GM12865 (cell line): ENCODE results near the gene GBX1.

Experiments
- DNase-seq: peaks from one replicate; pipeline ENCODE4 v3.0.0; 2010; ENCODE audit warnings: low read depth
- H3K4me3 ChIP-seq: 2 replicates; pipeline ENCODE4 v1.5.1; 2011; ENCODE audit warnings: mild to moderate bottlenecking, low read depth, low read length, control low read depth
- CTCF ChIP-seq: IDR thresholded peaks from 2 replicates; pipeline ENCODE4 v1.5.1; 2011; ENCODE audit warnings: low read length, control low read depth, low read depth, inconsistent platforms; ENCODE audit not compliant: insufficient read depth; ENCODE audit errors: missing control alignments

Gene GBX1

DNA sequence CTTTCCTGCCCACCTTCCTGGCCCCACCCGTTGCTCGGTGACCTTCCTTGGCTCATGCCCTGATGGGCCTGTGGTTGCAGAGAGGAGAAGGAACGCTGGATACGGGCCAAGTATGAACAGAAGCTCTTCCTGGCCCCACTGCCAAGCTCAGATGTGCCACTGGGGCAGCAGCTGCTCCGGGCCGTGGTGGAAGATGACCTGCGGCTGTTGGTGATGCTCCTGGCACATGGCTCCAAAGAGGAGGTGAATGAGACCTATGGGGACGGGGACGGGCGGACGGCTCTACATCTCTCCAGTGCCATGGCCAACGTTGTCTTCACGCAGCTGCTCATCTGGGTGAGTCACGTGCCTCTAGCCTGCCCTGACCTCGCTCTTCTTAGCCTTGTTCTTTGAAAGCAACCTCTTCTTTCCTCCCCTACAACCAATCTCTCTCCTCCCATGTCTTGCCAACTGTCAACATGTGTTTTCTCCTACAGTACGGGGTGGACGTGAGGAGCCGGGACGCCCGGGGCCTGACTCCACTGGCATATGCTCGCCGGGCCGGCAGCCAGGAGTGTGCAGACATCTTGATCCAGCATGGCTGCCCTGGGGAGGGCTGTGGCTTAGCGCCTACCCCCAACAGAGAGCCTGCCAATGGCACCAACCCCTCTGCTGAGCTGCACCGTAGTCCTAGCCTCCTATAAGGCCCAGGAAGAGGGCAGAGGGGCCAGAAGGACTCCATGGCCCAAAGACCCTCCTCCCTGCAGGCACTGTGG is 24.1 kb downstream of the GBX1 start:
- TF ChIP-seq CTCF, result no peak
- H3K4me3 ChIP-seq, result no peak overlapping the region
- DNase-seq, result no peak

- no peak for TF ChIP-seq CTCF
- DNase-seq, result no peak
- H3K4me3 ChIP-seq, result no peak overlapping the region
These were observed 24.8 kb downstream of the GBX1 start for GRCh38 chr7:151142686-151143040.

GRCh38 chr7:151141855-151142685 is 25.4 kb downstream of the GBX1 start:
- H3K4me3 ChIP-seq, result no peak overlapping the region
- no peak for TF ChIP-seq CTCF
- DNase-seq, result no peak

- TF ChIP-seq CTCF, result no peak
- DNase-seq, result no peak
- H3K4me3 ChIP-seq, result no peak overlapping the region
These were observed 26.1 kb downstream of the GBX1 start for GRCh38 chr7:151141311-151141854.

- no peak overlapping the region for H3K4me3 ChIP-seq
- TF ChIP-seq CTCF, result no peak
- DNase-seq, result no peak
These were observed 26.7 kb downstream of the GBX1 start for GRCh38 chr7:151140826-151141225.

DNA sequence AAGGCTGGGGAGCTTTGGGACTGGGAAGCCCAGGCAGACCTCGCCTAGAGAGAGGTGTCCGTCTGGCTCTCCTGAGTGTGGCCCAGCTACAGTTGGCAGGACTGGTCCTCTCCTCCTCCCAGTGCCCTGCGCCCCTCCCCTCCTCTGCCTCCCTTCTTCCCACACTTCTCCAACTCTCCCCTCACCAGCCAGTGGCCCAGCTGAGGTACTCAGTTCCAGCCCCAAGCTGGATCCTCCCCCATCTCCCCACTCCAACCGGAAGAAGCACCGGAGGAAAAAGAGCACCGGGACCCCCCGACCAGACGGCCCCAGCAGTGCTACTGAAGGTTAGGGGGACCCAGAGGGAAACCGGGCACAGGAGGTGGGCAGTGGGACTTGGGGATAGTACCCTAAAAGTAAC is 27.7 kb downstream of the GBX1 start:
- no peak for DNase-seq
- H3K4me3 ChIP-seq, result no peak overlapping the region
- TF ChIP-seq CTCF, result no peak
